ENCODE data around the gene PKDCC.

The PKDCC gene, protein sequence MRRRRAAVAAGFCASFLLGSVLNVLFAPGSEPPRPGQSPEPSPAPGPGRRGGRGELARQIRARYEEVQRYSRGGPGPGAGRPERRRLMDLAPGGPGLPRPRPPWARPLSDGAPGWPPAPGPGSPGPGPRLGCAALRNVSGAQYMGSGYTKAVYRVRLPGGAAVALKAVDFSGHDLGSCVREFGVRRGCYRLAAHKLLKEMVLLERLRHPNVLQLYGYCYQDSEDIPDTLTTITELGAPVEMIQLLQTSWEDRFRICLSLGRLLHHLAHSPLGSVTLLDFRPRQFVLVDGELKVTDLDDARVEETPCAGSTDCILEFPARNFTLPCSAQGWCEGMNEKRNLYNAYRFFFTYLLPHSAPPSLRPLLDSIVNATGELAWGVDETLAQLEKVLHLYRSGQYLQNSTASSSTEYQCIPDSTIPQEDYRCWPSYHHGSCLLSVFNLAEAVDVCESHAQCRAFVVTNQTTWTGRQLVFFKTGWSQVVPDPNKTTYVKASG

GRCh38 chr2:42047488-42048298 lies at the start of gene PKDCC:
Gene PKDCC, plus strand, starts transcription at chr2:42048021. Its CDS starts 179 bp downstream, at chr2:42048200.
- peak in 1 of 2 donors; percentile 7 for DNase-seq (ENCODE audit: low read depth in 2 of 2)

GRCh38 chr2:41998186-41999127 lies 49.4 kb upstream of the PKDCC start:
- no peak for DNase-seq (ENCODE audit: low read depth in 2 of 2)

DNA sequence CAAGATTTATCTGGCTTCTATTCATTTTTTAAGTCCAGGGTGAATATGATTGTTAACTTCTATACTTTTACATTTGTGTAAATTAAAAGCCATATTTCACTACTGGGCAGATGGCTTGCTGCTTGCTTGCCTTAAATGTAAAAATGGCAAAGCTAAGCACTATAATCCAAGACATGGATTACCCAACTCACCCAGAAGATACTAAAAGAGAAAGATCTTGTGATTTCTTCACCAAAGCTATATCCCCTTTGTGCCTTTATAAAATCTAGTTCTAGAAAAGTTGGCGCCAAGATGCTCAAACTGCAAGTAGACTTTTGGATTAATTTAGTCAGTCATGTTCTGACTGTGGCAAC lies 48.7 kb upstream of the PKDCC start:
- DNase-seq (ENCODE audit: low read depth in 2 of 2): no peak

- DNase-seq (ENCODE audit: low read depth in 2 of 2): no peak
Measured at GRCh38 chr2:41999592-42000281, 48.1 kb upstream of the PKDCC start.

DNA sequence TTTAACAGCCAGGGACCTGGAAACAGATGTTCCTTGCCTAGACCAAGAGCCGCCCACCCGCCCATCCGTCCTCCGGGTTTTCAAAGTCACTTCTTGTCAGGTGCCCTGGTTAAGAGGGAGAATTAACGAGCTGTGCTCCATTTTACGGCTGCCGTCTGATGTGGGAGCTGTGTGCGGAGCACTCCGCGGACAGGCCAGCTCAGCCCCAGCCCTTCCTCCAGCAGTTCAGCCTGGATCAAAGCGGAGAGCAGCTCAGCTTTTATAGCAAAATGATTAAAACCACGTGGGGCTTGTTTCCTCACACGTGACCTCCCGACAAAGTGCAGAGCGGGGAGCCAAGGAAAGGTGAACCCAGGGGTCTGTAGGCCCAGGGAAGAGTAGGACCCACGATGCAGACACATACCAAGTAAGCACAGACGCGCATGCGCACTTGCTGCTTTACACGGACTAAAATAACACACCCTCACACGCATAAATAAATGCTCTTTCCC lies 46.1 kb upstream of the PKDCC start:
- no peak for DNase-seq (ENCODE audit: low read depth in 2 of 2)

GRCh38 chr2:42007551-42007950 lies 40.3 kb upstream of the PKDCC start:
- no peak for DNase-seq (ENCODE audit: low read depth in 2 of 2)

- no peak for DNase-seq (ENCODE audit: low read depth in 2 of 2)
Measured at GRCh38 chr2:42008241-42008921, 39.4 kb upstream of the PKDCC start.

GRCh38 chr2:42009657-42010580 lies 37.9 kb upstream of the PKDCC start:
- DNase-seq (ENCODE audit: low read depth in 2 of 2): no peak

- DNase-seq (ENCODE audit: low read depth in 2 of 2): no peak
Measured at GRCh38 chr2:42010743-42011298, 37.0 kb upstream of the PKDCC start.

GRCh38 chr2:42012137-42012536 lies 35.7 kb upstream of the PKDCC start:
- no peak for DNase-seq (ENCODE audit: low read depth in 2 of 2)

DNA sequence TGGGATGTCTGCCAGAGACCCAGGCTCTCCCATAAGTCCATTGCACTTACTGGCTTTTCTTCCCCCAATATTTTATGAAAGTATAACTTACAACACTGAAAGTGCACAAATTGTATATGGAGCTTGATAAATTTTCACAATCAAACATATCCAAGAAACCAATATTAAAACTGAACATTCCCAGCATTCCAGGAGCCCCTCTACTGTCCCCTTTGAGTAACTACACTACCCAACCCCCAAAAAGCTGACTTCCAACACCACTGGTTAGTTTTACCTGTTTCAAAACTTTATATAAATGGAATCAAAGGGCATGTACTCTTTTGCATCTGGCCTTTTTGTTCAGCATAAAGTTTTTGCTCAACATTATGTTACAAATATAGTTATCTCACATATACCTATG lies 35.2 kb upstream of the PKDCC start:
- DNase-seq (ENCODE audit: low read depth in 2 of 2): no peak

DNA sequence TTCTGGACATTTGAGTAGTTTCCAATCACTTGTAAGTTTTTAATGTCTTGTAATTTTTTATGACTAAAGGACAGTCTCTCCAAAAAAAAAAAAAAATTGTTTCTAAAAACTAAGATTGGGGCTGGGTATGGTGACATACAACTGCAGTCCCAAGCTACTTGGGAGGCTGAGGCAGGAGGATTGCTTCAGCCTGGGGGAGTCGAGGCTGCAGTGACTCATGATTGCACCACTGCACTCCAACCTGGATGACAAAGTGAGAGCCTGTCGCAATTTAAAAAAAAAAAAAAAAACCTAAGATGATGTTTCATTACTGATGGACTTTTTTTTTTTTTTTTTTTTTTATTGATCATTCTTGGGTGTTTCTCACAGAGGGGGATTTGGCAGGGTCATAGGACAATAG lies 34.4 kb upstream of the PKDCC start:
- DNase-seq (ENCODE audit: low read depth in 2 of 2): no peak

- no peak for DNase-seq (ENCODE audit: low read depth in 2 of 2)
Measured at GRCh38 chr2:42021464-42021863, 26.4 kb upstream of the PKDCC start.

GRCh38 chr2:42025151-42025582 lies 22.7 kb upstream of the PKDCC start:
- no peak for DNase-seq (ENCODE audit: low read depth in 2 of 2)

GRCh38 chr2:42026272-42026671 lies 21.5 kb upstream of the PKDCC start:
- DNase-seq (ENCODE audit: low read depth in 2 of 2): no peak

DNA sequence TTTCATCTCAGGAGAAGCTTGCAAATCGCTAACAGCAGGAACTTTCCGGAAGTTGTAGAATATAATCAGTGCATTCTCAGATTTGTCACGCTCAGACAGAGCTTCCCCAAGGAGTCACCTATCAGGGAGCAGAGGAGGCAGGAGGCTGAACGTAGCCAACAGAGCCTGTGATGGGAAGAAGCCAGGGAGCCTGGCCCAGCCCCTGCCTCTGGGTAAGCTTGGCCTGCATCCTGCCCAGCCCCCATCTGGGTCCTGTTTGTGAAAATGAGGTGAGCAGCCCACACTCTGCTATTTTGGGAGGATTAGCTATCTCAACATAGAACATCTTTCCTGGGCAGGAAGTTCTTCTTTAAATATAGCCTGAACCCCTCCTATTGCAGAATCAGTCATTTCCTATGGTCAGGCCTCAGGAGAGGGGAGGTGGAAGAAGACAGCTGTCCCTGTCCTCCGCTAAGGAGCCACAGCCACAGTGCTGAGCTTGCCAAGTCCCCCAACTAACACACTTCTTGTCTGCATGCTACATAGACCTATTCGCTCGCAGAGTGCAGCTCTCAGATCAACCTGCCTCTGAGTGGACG lies 19.2 kb upstream of the PKDCC start:
- DNase-seq (ENCODE audit: low read depth in 2 of 2): no peak

DNA sequence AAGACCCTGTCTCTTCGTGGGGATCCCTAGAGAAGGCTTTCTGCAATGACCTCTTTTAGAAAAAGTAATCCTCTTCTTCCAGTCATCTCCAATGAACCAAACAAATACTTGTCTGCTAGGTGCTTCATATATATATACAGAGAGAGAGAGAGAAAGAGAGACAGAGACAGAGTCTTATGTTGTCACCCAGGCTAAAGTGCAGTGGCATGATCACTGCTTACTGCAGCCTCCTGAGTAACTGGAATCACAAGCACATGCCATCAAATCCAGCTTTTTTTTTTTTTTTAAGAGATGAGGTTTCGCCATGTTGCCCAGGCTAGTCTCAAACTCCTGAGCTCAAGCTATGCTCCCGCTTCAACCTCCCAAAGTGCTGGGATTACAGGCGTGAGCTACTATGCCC lies 18.6 kb upstream of the PKDCC start:
- DNase-seq (ENCODE audit: low read depth in 2 of 2): no peak

GRCh38 chr2:42029639-42030199 lies 18.1 kb upstream of the PKDCC start:
- no peak for DNase-seq (ENCODE audit: low read depth in 2 of 2)

Measured in stimulated activated CD4-positive, alpha-beta T cell treated with anti-CD3 and anti-CD28 coated beads, Interleukin-1b, Interleukin-23, amount 100 ng/mL, for 4 hours (primary cell).